PFSK-1 (cell line): ENCODE data around the gene ST8SIA1.

Source experiments
- FOXP2 ChIP-seq: optimal IDR thresholded peaks from 2 replicates; pipeline ENCODE3; 2011; ENCODE audit warnings: borderline replicate concordance, control low read depth, inconsistent platforms; ENCODE audit not compliant: insufficient read depth; ENCODE audit errors: extremely low read length, extremely low read depth
- POLR2AphosphoS5 ChIP-seq: IDR thresholded peaks from 2 replicates; pipeline ENCODE4 v1.6.1; 2012; ENCODE audit warnings: low read depth, mild to moderate bottlenecking, control low read depth, low read length, moderate library complexity
- REST ChIP-seq, 2 experiments: IDR thresholded peaks; 2 replicates each; pipeline versions ENCODE4 v1.6.1 to v1.8.0; 2011 to 2012; ENCODE audit warnings: low read depth in 2 of 2, low read length in 2 of 2, control low read depth in 1 of 2, inconsistent platforms in 1 of 2, mild to moderate bottlenecking in 1 of 2, moderate library complexity in 1 of 2; ENCODE audit not compliant: insufficient read depth in 1 of 2
- SIN3A ChIP-seq: IDR thresholded peaks from 2 replicates; pipeline ENCODE4 v1.6.1; 2012; ENCODE audit warnings: mild to moderate bottlenecking, low read length, moderate library complexity, borderline replicate concordance; ENCODE audit not compliant: insufficient read depth
- TAF1 ChIP-seq: IDR thresholded peaks from 2 replicates; pipeline ENCODE4 v1.6.1; 2012; ENCODE audit warnings: low read length, control low read depth, borderline replicate concordance; ENCODE audit not compliant: insufficient read depth

ST8SIA1 gene

GRCh38 chr12:22276867-22277266 lies 57.6 kb downstream of the ST8SIA1 start:
- no peak for TF ChIP-seq FOXP2
- no peak for TF ChIP-seq REST (IDR thresholded peaks at IDR 0.05; ENCODE audit: insufficient read depth in 1 of 2, low read depth in 2 of 2, low read length in 2 of 2)
- no peak for TF ChIP-seq POLR2AphosphoS5
- no peak for TF ChIP-seq TAF1
- TF ChIP-seq SIN3A: no peak

- no peak for TF ChIP-seq REST (IDR thresholded peaks at IDR 0.05; ENCODE audit: insufficient read depth in 1 of 2, low read depth in 2 of 2, low read length in 2 of 2)
- no peak for TF ChIP-seq POLR2AphosphoS5
- TF ChIP-seq SIN3A: no peak
- no peak for TF ChIP-seq FOXP2
These were observed 58.2 kb downstream of the ST8SIA1 start for GRCh38 chr12:22276313-22276712.

GRCh38 chr12:22275843-22276242 lies 58.7 kb downstream of the ST8SIA1 start:
- TF ChIP-seq POLR2AphosphoS5 (no peak), FOXP2 (no peak), TAF1 (no peak), SIN3A (no peak), REST (IDR thresholded peaks at IDR 0.05; ENCODE audit: insufficient read depth in 1 of 2, low read depth in 2 of 2, low read length in 2 of 2) (no peak)

GRCh38 chr12:22272335-22273151 lies 62.0 kb downstream of the ST8SIA1 start:
- TF ChIP-seq POLR2AphosphoS5 (no peak), FOXP2 (no peak), TAF1 (no peak), REST (IDR thresholded peaks at IDR 0.05; ENCODE audit: insufficient read depth in 1 of 2, low read depth in 2 of 2, low read length in 2 of 2) (no peak), SIN3A (no peak)

GRCh38 chr12:22271023-22271422 lies 63.5 kb downstream of the ST8SIA1 start:
- no peak for TF ChIP-seq SIN3A
- no peak for TF ChIP-seq FOXP2
- no peak for TF ChIP-seq REST (IDR thresholded peaks at IDR 0.05; ENCODE audit: insufficient read depth in 1 of 2, low read depth in 2 of 2, low read length in 2 of 2)
- TF ChIP-seq POLR2AphosphoS5: no peak
- no peak for TF ChIP-seq TAF1
